Thoracic aorta (tissue), 2 donors: ENCODE results near the gene MIPOL1. TPM values are rescaled to one million over a fixed set of nuclear protein-coding genes. Genes with fewer than 3 reads are reported as not detected.

Experiments
- ATAC-seq: fragments of 150-250 bp; one replicate; pipeline ENCODE4 v1.8.0; 2017; ENCODE audit warnings: low read depth; ENCODE audit not compliant: insufficient number of reproducible peaks, low FRiP score
- DNase-seq: peaks from one replicate; pipeline ENCODE4 v3.0.0-alpha.2; 2020; ENCODE audit warnings: low spot score
- H3K27ac ChIP-seq, 2 donors: fragments of 200-600 bp; sonication (generic); 1 replicate in 1 of 2; 2 replicates in 1 of 2; pipeline ENCODE4 v1.5.1; 2016; ENCODE audit warnings: mild to moderate bottlenecking in 2 of 2, moderate library complexity in 2 of 2
- H3K27me3 ChIP-seq: fragments of 200-600 bp; sonication (generic); replicated peaks from 2 replicates; pipeline ENCODE4 v1.6.0; 2016; ENCODE audit warnings: mild to moderate bottlenecking; ENCODE audit not compliant: insufficient read depth
- H3K36me3 ChIP-seq: fragments of 200-600 bp; sonication (generic); one replicate; pipeline ENCODE4 v1.5.1; 2016
- H3K4me1 ChIP-seq, 2 donors: fragments of 200-600 bp; sonication (generic); 1 replicate in 1 of 2; 2 replicates in 1 of 2; pipeline versions ENCODE4 v1.5.1 to v1.6.0; 2016; ENCODE audit warnings: low read depth in 2 of 2, mild to moderate bottlenecking in 1 of 2; ENCODE audit not compliant: control insufficient read depth in 1 of 2
- H3K4me3 ChIP-seq: fragments of 200-600 bp; sonication (generic); 2 replicates; pipeline ENCODE4 v1.5.1; 2016; ENCODE audit warnings: mild to moderate bottlenecking
- H3K9me3 ChIP-seq: fragments of 200-600 bp; sonication (generic); 2 replicates; pipeline ENCODE4 v1.5.1; 2016
- CTCF ChIP-seq: fragments of 200-600 bp; sonication (generic); IDR thresholded peaks from one replicate; pipeline ENCODE4 v1.5.1; 2019; ENCODE audit warnings: antibody characterized with exemption
- total RNA-seq, 2 donors: library from RNA; depleted of rRNA; stranded (reverse); fragments of >200 nt; gene quantifications; one replicate each; pipeline versions ENCODE4 v1.1.0 to v1.2.3, GENCODE V29; 2016

Gene MIPOL1
- total RNA-seq, 2 donors from 2014 or later = 13.1 to 16.8 TPM

- H3K36me3 ChIP-seq = no peaks in the 10 kb centered on the region
- no peak for DNase-seq
- no peak for ATAC-seq
- no peaks in the 10 kb centered on the region for H3K9me3 ChIP-seq
- TF ChIP-seq CTCF = no peak
- H3K4me1 ChIP-seq = no peaks in the 10 kb centered on the region
- H3K27ac ChIP-seq = no peak overlapping the region
- no peaks in the 10 kb centered on the region for H3K27me3 ChIP-seq
- no peak overlapping the region for H3K4me3 ChIP-seq
Observed at GRCh38 chr14:37237735-37238200, 40.0 kb downstream of the MIPOL1 start.

GRCh38 chr14:37241198-37241597 lies 43.5 kb downstream of the MIPOL1 start:
- H3K27ac ChIP-seq = no peak overlapping the region
- no peaks in the 10 kb centered on the region for H3K36me3 ChIP-seq
- DNase-seq (no peak), ATAC-seq (no peak)
- no peaks in the 10 kb centered on the region for H3K4me1 ChIP-seq
- H3K27me3 ChIP-seq = no peaks in the 10 kb centered on the region
- no peak for TF ChIP-seq CTCF
- no peak overlapping the region for H3K4me3 ChIP-seq
- H3K9me3 ChIP-seq = no peaks in the 10 kb centered on the region

- Histone ChIP-seq H3K36me3 (no peaks in the 10 kb centered on the region), H3K9me3 (no peaks in the 10 kb centered on the region), H3K27ac (no peak overlapping the region), H3K4me1 (no peaks in the 10 kb centered on the region), H3K27me3 (no peaks in the 10 kb centered on the region), H3K4me3 (no peak overlapping the region)
- peak; percentile 76 for TF ChIP-seq CTCF
- DNase-seq (no peak), ATAC-seq (no peak)
Observed at GRCh38 chr14:37246427-37246829, 48.7 kb downstream of the MIPOL1 start.

GRCh38 chr14:37247791-37248461 lies 50.2 kb downstream of the MIPOL1 start:
- no peak for TF ChIP-seq CTCF
- no peak overlapping the region for H3K27ac ChIP-seq
- H3K27me3 ChIP-seq = no peaks in the 10 kb centered on the region
- H3K36me3 ChIP-seq = no peaks in the 10 kb centered on the region
- no peaks in the 10 kb centered on the region for H3K4me1 ChIP-seq
- H3K9me3 ChIP-seq = no peaks in the 10 kb centered on the region
- H3K4me3 ChIP-seq = no peak overlapping the region
- ATAC-seq = no peak
- no peak for DNase-seq

- Histone ChIP-seq H3K9me3 (no peaks in the 10 kb centered on the region), H3K36me3 (no peaks in the 10 kb centered on the region), H3K4me3 (no peak overlapping the region), H3K27ac (no peak overlapping the region), H3K27me3 (no peaks in the 10 kb centered on the region), H3K4me1 (no peaks in the 10 kb centered on the region)
- no peak for TF ChIP-seq CTCF
- ATAC-seq (no peak), DNase-seq (no peak)
Observed at GRCh38 chr14:37251775-37252174, 54.0 kb downstream of the MIPOL1 start.
